GM19239 (cell line): Measurements from ENCODE around the gene LTBP3.

Source experiments
- DNase-seq: peaks from one replicate; pipeline ENCODE4 v3.0.0; 2011; ENCODE audit warnings: low spot score; ENCODE audit not compliant: insufficient read length
- FAIRE-seq: peaks from 2 replicates; lab custom pipeline; 2011; peaks lifted over from hg19 to GRCh38; lab: Jason Lieb, UNC

Gene LTBP3

GRCh38 chr11:65500387-65501185 lies 57.6 kb downstream of the LTBP3 start:
- no peak for FAIRE-seq
- no peak for DNase-seq

GRCh38 chr11:65499713-65500386 lies 58.3 kb downstream of the LTBP3 start:
- no peak for DNase-seq
- no peak for FAIRE-seq

- FAIRE-seq (peak; percentile 69), DNase-seq (no peak)
These were observed 59.0 kb downstream of the LTBP3 start, which contains the start of gene MALAT1 for GRCh38 chr11:65498977-65499712. Gene MALAT1, plus strand, starts transcription at chr11:65499045.

GRCh38 chr11:65498727-65498976 lies 59.5 kb downstream of the LTBP3 start:
- no peak for FAIRE-seq
- no peak for DNase-seq

GRCh38 chr11:65498042-65498726 lies 60.0 kb downstream of the LTBP3 start:
- FAIRE-seq (peak; percentile 73), DNase-seq (no peak)

GRCh38 chr11:65497141-65498041 lies 60.8 kb downstream of the LTBP3 start:
- DNase-seq, result no peak
- FAIRE-seq, result peak; percentile 87

GRCh38 chr11:65496304-65497140 lies 61.6 kb downstream of the LTBP3 start:
- DNase-seq (no peak), FAIRE-seq (no peak)

- FAIRE-seq, result no peak
- DNase-seq, result no peak
These were observed 64.6 kb downstream of the LTBP3 start for GRCh38 chr11:65493367-65494176.

- FAIRE-seq (peak; percentile 79), DNase-seq (no peak)
These were observed 65.4 kb downstream of the LTBP3 start for GRCh38 chr11:65492637-65493366.

GRCh38 chr11:65492387-65492636 lies 65.8 kb downstream of the LTBP3 start:
- DNase-seq (no peak), FAIRE-seq (no peak)

- DNase-seq (no peak), FAIRE-seq (peak; percentile 31)
These were observed 66.4 kb downstream of the LTBP3 start for GRCh38 chr11:65491614-65492386.

- FAIRE-seq (no peak), DNase-seq (no peak)
These were observed 67.0 kb downstream of the LTBP3 start for GRCh38 chr11:65491163-65491465.

GRCh38 chr11:65489706-65490320 lies 68.3 kb downstream of the LTBP3 start:
- no peak for DNase-seq
- FAIRE-seq, result no peak

- FAIRE-seq (no peak), DNase-seq (no peak)
These were observed 69.0 kb downstream of the LTBP3 start for GRCh38 chr11:65489035-65489705.
